ENCODE measurements around the gene PTPRM. TPM values are rescaled to one million over a fixed set of nuclear protein-coding genes. Genes with fewer than 3 reads are reported as not detected.

The PTPRM gene
- total RNA-seq, 1 donor from 2014 or later, result 59.0 TPM

DNA sequence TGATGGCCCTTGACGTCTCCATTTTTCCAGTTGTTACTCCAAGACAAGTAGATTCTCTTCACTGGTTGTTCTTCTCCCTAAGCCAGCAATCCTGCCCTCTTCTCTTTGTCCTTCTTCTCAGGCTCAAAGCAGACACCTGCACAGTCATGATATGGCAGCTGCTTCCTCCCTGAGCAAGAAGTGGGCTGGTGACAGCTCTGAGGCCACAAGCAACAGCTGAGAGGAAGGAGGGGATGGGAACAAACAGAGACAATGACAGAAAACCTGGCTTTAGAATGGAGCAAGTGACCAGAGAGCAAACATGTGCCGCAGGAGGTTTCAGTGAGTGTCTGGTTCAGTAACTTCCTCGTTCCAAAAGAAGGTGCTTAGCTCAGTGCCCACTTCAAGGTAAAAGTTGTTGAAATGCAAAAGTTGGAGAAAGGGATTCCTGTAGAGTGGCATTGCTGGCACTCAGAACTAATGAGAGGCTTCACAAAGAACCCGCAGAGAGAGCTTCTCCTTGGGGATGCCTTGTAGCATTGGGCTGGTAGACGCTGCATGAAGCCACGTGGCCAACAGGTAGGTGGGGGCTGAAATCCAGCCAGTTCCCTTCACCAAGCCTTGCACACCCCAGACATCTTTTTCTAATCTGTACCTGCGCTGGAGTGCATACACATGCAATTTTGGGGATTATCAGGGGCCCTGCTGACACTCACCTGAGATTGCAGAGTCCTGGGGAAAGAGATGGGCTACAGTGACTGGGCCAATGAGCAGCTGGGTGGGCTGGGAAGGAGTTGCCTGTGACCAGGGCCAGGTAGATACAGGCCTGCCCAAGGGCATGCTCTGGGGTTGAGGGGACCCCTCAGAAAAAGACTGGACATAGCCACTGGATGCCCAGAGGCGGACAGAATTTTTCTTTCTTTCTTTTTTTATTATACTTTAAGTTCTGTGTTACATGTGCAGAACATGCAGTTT is 888.8 kb downstream of the PTPRM start:
- DNase-seq (ENCODE audit: low read depth, low spot score), result no peak
